GM23338 (cell line): ENCODE data around the gene TIMM22. TPM values are rescaled to one million over a fixed set of nuclear protein-coding genes. Genes with fewer than 3 reads are reported as not detected.
A peak's percentile ranks its signal among the peaks of the same experiment; 100 is the strongest.
"Not testable (repeated sequence)": the region's sequence is repeated elsewhere in the genome, so short reads cannot be mapped to it uniquely, and the experiment has no call there.

Experiments used
- ATAC-seq: fragments of 200-7000 bp; cut with Tn5 transposase; 3 replicates; pipeline ENCODE4 v1.9.1; 2020
- DNase-seq: peaks from one replicate; pipeline ENCODE4 v3.0.0-alpha.2; 2015; ENCODE audit warnings: low spot score
- H2AFZ ChIP-seq: fragments of 200-600 bp; sonication (generic); 2 replicates; pipeline ENCODE4 v1.8.0; 2016; ENCODE audit warnings: antibody characterized with exemption, mild to moderate bottlenecking, moderate library complexity
- H3F3A ChIP-seq: fragments of 200-600 bp; sonication (generic); replicated peaks from 2 replicates; pipeline ENCODE4 v1.8.0; 2017; ENCODE audit warnings: antibody characterized with exemption, mixed run types, low read depth
- H3K27ac ChIP-seq: fragments of 200-600 bp; sonication (generic); 2 replicates; pipeline ENCODE4 v1.6.1; 2016; ENCODE audit warnings: low read depth
- H3K27me3 ChIP-seq: fragments of 200-600 bp; sonication (generic); 2 replicates; pipeline ENCODE4 v1.8.0; 2016; ENCODE audit warnings: mild to moderate bottlenecking, mixed run types, moderate library complexity; ENCODE audit not compliant: insufficient read depth
- H3K36me3 ChIP-seq: fragments of 200-600 bp; sonication (generic); 2 replicates; pipeline ENCODE4 v1.8.0; 2016; ENCODE audit warnings: mild to moderate bottlenecking; ENCODE audit not compliant: insufficient read depth
- H3K4me1 ChIP-seq: fragments of 200-600 bp; sonication (generic); 2 replicates; pipeline ENCODE4 v1.8.0; 2016; ENCODE audit warnings: mild to moderate bottlenecking, moderate library complexity; ENCODE audit not compliant: insufficient read depth
- H3K4me2 ChIP-seq: fragments of 200-600 bp; sonication (generic); 2 replicates; pipeline ENCODE4 v1.7.1; 2017; ENCODE audit warnings: mixed run types
- H3K4me3 ChIP-seq: fragments of 200-600 bp; sonication (generic); 2 replicates; pipeline ENCODE4 v1.6.1; 2016; ENCODE audit warnings: mixed run types
- H3K79me2 ChIP-seq: fragments of 200-600 bp; sonication (generic); replicated peaks from 2 replicates; pipeline ENCODE4 v1.8.0; 2017; ENCODE audit warnings: mild to moderate bottlenecking; ENCODE audit not compliant: insufficient read depth
- H3K9me2 ChIP-seq: fragments of 200-600 bp; sonication (generic); 2 replicates; pipeline ENCODE4 v1.8.0; 2017; ENCODE audit not compliant: insufficient read depth
- H4K20me1 ChIP-seq: fragments of 200-600 bp; sonication (generic); replicated peaks from 2 replicates; pipeline ENCODE4 v1.8.0; 2017; ENCODE audit warnings: mild to moderate bottlenecking; ENCODE audit not compliant: insufficient read depth
- H3K27ac Mint-ChIP-seq: 2 replicates; pipeline ENCODE4 v1.8.0; 2020; ENCODE audit warnings: inconsistent platforms, mild to moderate bottlenecking, moderate library complexity, mixed read lengths
- H3K27me3 Mint-ChIP-seq: 3 replicates; pipeline ENCODE4 v1.8.0; 2022; ENCODE audit warnings: low read depth, mild to moderate bottlenecking, moderate library complexity, mixed read lengths, inconsistent platforms; ENCODE audit not compliant: insufficient read depth, poor library complexity
- H3K36me3 Mint-ChIP-seq: 3 replicates; pipeline ENCODE4 v1.8.0; 2021; ENCODE audit warnings: low read depth, mild to moderate bottlenecking, inconsistent platforms, moderate library complexity, mixed read lengths
- H3K4me1 Mint-ChIP-seq: 3 replicates; pipeline ENCODE4 v1.8.0; 2020; ENCODE audit warnings: mild to moderate bottlenecking, inconsistent platforms, mixed read lengths
- H3K4me3 Mint-ChIP-seq: 3 replicates; pipeline ENCODE4 v1.8.0; 2021; ENCODE audit warnings: moderate library complexity, mild to moderate bottlenecking, inconsistent platforms, mixed read lengths
- H3K9me3 Mint-ChIP-seq: 3 replicates; pipeline ENCODE4 v1.8.0; 2020; ENCODE audit warnings: moderate library complexity, mild to moderate bottlenecking, inconsistent platforms, mixed read lengths
- CTCF ChIP-seq, 2 experiments: fragments of 200-600 bp in 1 of 2; sonication (generic) in 1 of 2; conservative IDR thresholded peaks; 2 replicates each; pipeline versions ENCODE4 v1.5.1 to v1.6.1; 2016 to 2017; ENCODE audit warnings: antibody characterized with exemption in 2 of 2, low read depth in 2 of 2, mild to moderate bottlenecking in 2 of 2, moderate library complexity in 1 of 2
- ETS1 ChIP-seq: IDR thresholded peaks from 2 replicates; pipeline ENCODE4 v1.6.1; 2016; ENCODE audit warnings: antibody characterized with exemption
- NANOG ChIP-seq: IDR thresholded peaks from 2 replicates; pipeline ENCODE4 v1.6.1; 2016; ENCODE audit warnings: antibody characterized with exemption, borderline replicate concordance
- ZNF462 ChIP-seq: fragments of 250-450 bp; sonication (Bioruptor Pico); IDR thresholded peaks from 2 replicates; pipeline ENCODE4 v1.5.0; 2020; ENCODE audit warnings: mild to moderate bottlenecking, moderate library complexity
- polyA plus RNA-seq: library from polyadenylated mRNA; unstranded; fragments of >200 nt; fragmentation: Nextera tagmentation; extraction: Ambion mirVana; gene quantifications from 2 replicates; pipeline ENCODE4 v1.2.1, GENCODE V29; 2016
- total RNA-seq: library from RNA; depleted of rRNA; stranded (reverse); fragments of >200 nt; shearing (Covaris generic); gene quantifications from 2 replicates; pipeline ENCODE4 v1.2.3, GENCODE V29; 2014

TIMM22 gene
- total and polyA plus RNA-seq, 2 experiments from 2014 or later = 21.9 to 24.4 TPM

- peaks cover 9% of the 10 kb centered on the region for H3K27me3 Mint-ChIP-seq
- peak; percentile 73 for ATAC-seq
- H3K36me3 ChIP-seq = no peaks in the 10 kb centered on the region
- H3K4me3 ChIP-seq = no peak overlapping the region
- H3K4me2 ChIP-seq = no peak overlapping the region
- no peak overlapping the region for H2AFZ ChIP-seq
- peak overlapping the region; percentile 86 for H3K27ac ChIP-seq
- no peak for TF ChIP-seq NANOG
- no peak for TF ChIP-seq ETS1
- TF ChIP-seq CTCF (conservative IDR thresholded peaks at IDR 0.05; ENCODE audit: low read depth in 2 of 2) = no peak
- TF ChIP-seq ZNF462 (CRISPR knock-in tag) = no peak
- peaks cover 69% of the 10 kb centered on the region for H3K4me1 ChIP-seq
- no peaks in the 10 kb centered on the region; the same call in 2 of the 3 replicates for H3K9me3 Mint-ChIP-seq
- 0 out of 2 replicates have a peak, but pooled peaks cover 6% of the 10 kb centered on the region for H3F3A ChIP-seq
- H4K20me1 ChIP-seq = peaks cover 63% of the 10 kb centered on the region
- peaks cover 67% of the 10 kb centered on the region for H3K4me1 Mint-ChIP-seq
- peaks cover 4% of the 10 kb centered on the region; the same call in 2 of the 3 replicates for H3K36me3 Mint-ChIP-seq
- peak; percentile 77 for DNase-seq
- no peaks in the 10 kb centered on the region for H3K27me3 ChIP-seq
- H3K4me3 Mint-ChIP-seq = no peak overlapping the region
- H3K79me2 ChIP-seq = peaks cover 100% of the 10 kb centered on the region
- no peaks in the 10 kb centered on the region for H3K9me2 ChIP-seq
- H3K27ac Mint-ChIP-seq = peak overlapping the region; percentile 78; the same call in 1 of the 2 replicates
Observed at GRCh38 chr17:973053-973452, 23.9 kb upstream of the TIMM22 start.

GRCh38 chr17:974778-975177 lies 22.2 kb upstream of the TIMM22 start:
- 0 out of 2 replicates have a peak overlapping the region, but pooled peaks have one; percentile 90 for H3K4me2 ChIP-seq
- H3K27me3 ChIP-seq, H3K4me3 ChIP-seq, H3K4me3 Mint-ChIP-seq, H3K9me3 Mint-ChIP-seq, H3K9me2 ChIP-seq, H3K36me3 Mint-ChIP-seq, H3K27ac Mint-ChIP-seq, H2AFZ ChIP-seq, DNase-seq, H3K27me3 Mint-ChIP-seq, ATAC-seq, H3K36me3 ChIP-seq, H3F3A ChIP-seq: not testable (repeated sequence)
- H3K4me1 Mint-ChIP-seq = peaks cover 52% of the 10 kb centered on the region
- peaks cover 48% of the 10 kb centered on the region for H4K20me1 ChIP-seq
- peaks cover 58% of the 10 kb centered on the region for H3K4me1 ChIP-seq
- H3K79me2 ChIP-seq = peaks cover 91% of the 10 kb centered on the region
- H3K27ac ChIP-seq = peak overlapping the region; percentile 65
